H9 (cell line): ENCODE data around the gene ADIPOR1. TPM values are rescaled to one million over a fixed set of nuclear protein-coding genes. Genes with fewer than 3 reads are reported as not detected.

Experiments used
- DNase-seq: peaks from one replicate; pipeline ENCODE4 v3.0.0-alpha.2; 2017
- H2AFZ ChIP-seq: one replicate; pipeline ENCODE4 v1.6.1; 2013; ENCODE audit warnings: mild to moderate bottlenecking, low read length, control low read depth, moderate library complexity
- H2AK5ac ChIP-seq: 2 replicates; pipeline ENCODE4 v1.6.1; 2013; ENCODE audit warnings: low read length, control low read depth, mixed read lengths; ENCODE audit not compliant: insufficient read length
- H2BK120ac ChIP-seq: one replicate; pipeline ENCODE4 v1.6.1; 2013; ENCODE audit warnings: low read depth, mild to moderate bottlenecking, low read length, control low read depth, inconsistent platforms; ENCODE audit not compliant: poor library complexity, severe bottlenecking
- H2BK12ac ChIP-seq: 2 replicates; pipeline ENCODE4 v1.6.1; 2013; ENCODE audit warnings: low read length, control low read depth, mixed read lengths, low read depth; ENCODE audit not compliant: insufficient read length
- H2BK15ac ChIP-seq: 2 replicates; pipeline ENCODE4 v1.6.1; 2013; ENCODE audit warnings: low read depth, low read length, control low read depth
- H2BK20ac ChIP-seq: one replicate; pipeline ENCODE4 v1.6.1; 2013; ENCODE audit warnings: low read depth, mild to moderate bottlenecking, low read length, control low read depth, inconsistent platforms; ENCODE audit not compliant: poor library complexity, severe bottlenecking
- H2BK5ac ChIP-seq: 2 replicates; pipeline ENCODE4 v1.6.1; 2013; ENCODE audit warnings: low read length, control low read depth, mixed read lengths; ENCODE audit not compliant: insufficient read length
- H3K14ac ChIP-seq: 2 replicates; pipeline ENCODE4 v1.6.1; 2013; ENCODE audit warnings: low read length, control low read depth; ENCODE audit not compliant: insufficient read depth
- H3K18ac ChIP-seq: 2 replicates; pipeline ENCODE4 v1.6.1; 2013; ENCODE audit warnings: low read depth, mild to moderate bottlenecking, mixed read lengths, low read length, control low read depth; ENCODE audit not compliant: insufficient read length
- H3K23ac ChIP-seq: 2 replicates; pipeline ENCODE4 v1.6.1; 2013; ENCODE audit warnings: low read length, control low read depth, mixed read lengths, low read depth; ENCODE audit not compliant: insufficient read length
- H3K23me2 ChIP-seq: 2 replicates; pipeline ENCODE4 v1.6.1; 2013; ENCODE audit warnings: low read depth, mild to moderate bottlenecking, mixed read lengths, low read length, control low read depth; ENCODE audit not compliant: insufficient read length, poor library complexity, severe bottlenecking
- H3K27ac ChIP-seq: 2 replicates; pipeline ENCODE4 v1.5.1; 2013; ENCODE audit warnings: low read length, control low read depth, mixed read lengths, low read depth; ENCODE audit not compliant: insufficient read length
- H3K27me3 ChIP-seq: 2 replicates; pipeline ENCODE4 v1.6.1; 2013; ENCODE audit warnings: low read length, control low read depth, inconsistent platforms; ENCODE audit not compliant: insufficient read depth
- H3K4ac ChIP-seq: 2 replicates; pipeline ENCODE4 v1.6.1; 2013; ENCODE audit warnings: low read depth, mild to moderate bottlenecking, control low read depth, inconsistent platforms, low read length, moderate library complexity
- H3K4me1 ChIP-seq: 2 replicates; pipeline ENCODE4 v1.6.1; 2013; ENCODE audit warnings: low read length, control low read depth, inconsistent platforms; ENCODE audit not compliant: insufficient read depth
- H3K4me2 ChIP-seq: 2 replicates; pipeline ENCODE4 v1.6.1; 2013; ENCODE audit warnings: low read length, control low read depth, mixed read lengths; ENCODE audit not compliant: insufficient read length, insufficient read depth
- H3K56ac ChIP-seq: 2 replicates; pipeline ENCODE4 v1.6.1; 2013; ENCODE audit warnings: low read depth, mild to moderate bottlenecking, mixed read lengths, low read length, control low read depth; ENCODE audit not compliant: insufficient read length
- H3K79me1 ChIP-seq: 2 replicates; pipeline ENCODE4 v1.6.1; 2013; ENCODE audit warnings: low read depth, mild to moderate bottlenecking, moderate library complexity, low read length, control low read depth, inconsistent platforms; ENCODE audit not compliant: insufficient read depth, poor library complexity, severe bottlenecking
- H3K79me2 ChIP-seq: 2 replicates; pipeline ENCODE4 v1.6.1; 2013; ENCODE audit warnings: low read length, control low read depth, inconsistent platforms; ENCODE audit not compliant: insufficient read depth
- H3K9ac ChIP-seq: 2 replicates; pipeline ENCODE4 v1.6.1; 2013; ENCODE audit warnings: low read length, control low read depth, mixed read lengths; ENCODE audit not compliant: insufficient read length; ENCODE audit errors: extremely low read depth
- H3K9me3 ChIP-seq: one replicate; pipeline ENCODE4 v1.6.1; 2013; ENCODE audit warnings: low read depth, low read length, inconsistent platforms; ENCODE audit not compliant: control insufficient read depth
- H3T11ph ChIP-seq: one replicate; pipeline ENCODE4 v1.6.1; 2013; ENCODE audit warnings: mild to moderate bottlenecking, low read length, control low read depth, inconsistent platforms
- H4K20me1 ChIP-seq: one replicate; pipeline ENCODE4 v1.6.1; 2013; ENCODE audit not compliant: control insufficient read depth, insufficient read length, insufficient read depth
- H4K5ac ChIP-seq: 2 replicates; pipeline ENCODE4 v1.6.1; 2013; ENCODE audit warnings: low read depth, mild to moderate bottlenecking, mixed read lengths, low read length, control low read depth; ENCODE audit not compliant: insufficient read length
- H4K8ac ChIP-seq: replicated peaks from 2 replicates; pipeline ENCODE4 v1.6.1; 2013; ENCODE audit warnings: low read length, control low read depth, mixed read lengths, low read depth; ENCODE audit not compliant: insufficient read length
- H4K91ac ChIP-seq: 2 replicates; pipeline ENCODE4 v1.6.1; 2013; ENCODE audit warnings: low read depth, mild to moderate bottlenecking, moderate library complexity, mixed read lengths, low read length, control low read depth; ENCODE audit not compliant: insufficient read length
- H3K27ac Mint-ChIP-seq, 3 experiments: 2 replicates in 2 of 3; 3 replicates in 1 of 3; pipeline ENCODE4 v1.8.0; 2020 to 2021; ENCODE audit warnings: mixed read lengths in 3 of 3, mild to moderate bottlenecking in 1 of 3, moderate library complexity in 1 of 3
- H3K27me3 Mint-ChIP-seq: 2 replicates; pipeline ENCODE4 v1.8.0; 2021; ENCODE audit warnings: low read depth, mild to moderate bottlenecking, moderate library complexity, mixed read lengths
- H3K36me3 Mint-ChIP-seq, 3 experiments: 2 replicates in 2 of 3; 3 replicates in 1 of 3; pipeline ENCODE4 v1.8.0; 2020 to 2021; ENCODE audit warnings: low read depth in 3 of 3, mixed read lengths in 3 of 3; ENCODE audit not compliant: insufficient read depth in 1 of 3
- H3K4me1 Mint-ChIP-seq, 2 experiments: 2 replicates each; pipeline ENCODE4 v1.8.0; 2020; ENCODE audit warnings: mixed read lengths in 2 of 2
- H3K4me3 Mint-ChIP-seq, 2 experiments: 2 replicates in 1 of 2; 3 replicates in 1 of 2; pipeline ENCODE4 v1.8.0; 2020 to 2021; ENCODE audit warnings: mild to moderate bottlenecking in 2 of 2, mixed read lengths in 2 of 2, moderate library complexity in 1 of 2
- H3K9me3 Mint-ChIP-seq, 2 experiments: 2 replicates in 1 of 2; 3 replicates in 1 of 2; pipeline ENCODE4 v1.8.0; 2020; ENCODE audit warnings: mild to moderate bottlenecking in 2 of 2, mixed read lengths in 2 of 2, moderate library complexity in 1 of 2
- CTCF ChIP-seq: fragments of 200-600 bp; sonication (generic); conservative IDR thresholded peaks from 3 replicates; pipeline ENCODE4 v1.8.0; 2021; ENCODE audit warnings: antibody characterized with exemption, mild to moderate bottlenecking
- WGBS: extraction: QIAGEN DNeasy Blood & Tissue Kit; methylation state at CpG from one replicate; pipeline ENCODE4 v1.1.7; 2013; ENCODE audit warnings: missing lambda C conversion rate, low lambda C conversion rate, mixed read lengths; ENCODE audit not compliant: insufficient read length; ENCODE audit errors: extremely low coverage; 5-methylcytosine and 5-hydroxymethylcytosine counted together
- total RNA-seq: library from RNA; stranded (reverse); gene quantifications from 2 replicates; pipeline ENCODE4 v1.2.1, GENCODE V29; 2021

Gene ADIPOR1
- total RNA-seq, 1 experiment from 2014 or later, result 65.0 TPM

GRCh38 chr1:202972046-202972445 lies 13.9 kb upstream of the ADIPOR1 start:
- Mint-ChIP-seq H3K9me3 (no peaks in the 10 kb centered on the region), H3K36me3 (no peaks in the 10 kb centered on the region; a peak in 1 of 7 replicates), H3K27ac (no peak overlapping the region), H3K27me3 (peaks cover 25% of the 10 kb centered on the region), H3K4me1 (peaks cover 14 to 16% of the 10 kb centered on the region in 2 experiments), H3K4me3 (no peak overlapping the region)
- Histone ChIP-seq H4K91ac (no peak overlapping the region), H3K18ac (no peak overlapping the region), H3K56ac (no peak overlapping the region), H3K23ac (no peak overlapping the region), H4K20me1 (no peaks in the 10 kb centered on the region), H3K4ac (no peak overlapping the region), H4K8ac (no peak overlapping the region), H3K9ac (no peak overlapping the region), H3K27ac (no peak overlapping the region), H3K9me3 (no peaks in the 10 kb centered on the region), H4K5ac (no peak overlapping the region), H3K4me1 (no peaks in the 10 kb centered on the region; the same call in 1 of the 2 replicates), H2AFZ (no peak overlapping the region), H3T11ph (no peak overlapping the region), H2BK15ac (no peak overlapping the region), H3K23me2 (no peaks in the 10 kb centered on the region), H3K27me3 (no peaks in the 10 kb centered on the region), H2AK5ac (no peak overlapping the region), H2BK5ac (no peak overlapping the region), H3K14ac (no peak overlapping the region), H2BK20ac (no peak overlapping the region), H3K4me2 (no peak overlapping the region), H3K79me1 (no peaks in the 10 kb centered on the region), H2BK12ac (no peak overlapping the region), H3K79me2 (no peaks in the 10 kb centered on the region), H2BK120ac (no peak overlapping the region)
- no peak for DNase-seq
- no peak for TF ChIP-seq CTCF
- WGBS, result no CpG with 5 or more reads among the region's 4 CpGs
